ENCODE results near the gene CALN1. TPM values are rescaled to one million over a fixed set of nuclear protein-coding genes. Genes with fewer than 3 reads are reported as not detected.

CALN1 gene
- polyA plus RNA-seq, 3 donors, result under 0.01 TPM; not detected in 2

DNA sequence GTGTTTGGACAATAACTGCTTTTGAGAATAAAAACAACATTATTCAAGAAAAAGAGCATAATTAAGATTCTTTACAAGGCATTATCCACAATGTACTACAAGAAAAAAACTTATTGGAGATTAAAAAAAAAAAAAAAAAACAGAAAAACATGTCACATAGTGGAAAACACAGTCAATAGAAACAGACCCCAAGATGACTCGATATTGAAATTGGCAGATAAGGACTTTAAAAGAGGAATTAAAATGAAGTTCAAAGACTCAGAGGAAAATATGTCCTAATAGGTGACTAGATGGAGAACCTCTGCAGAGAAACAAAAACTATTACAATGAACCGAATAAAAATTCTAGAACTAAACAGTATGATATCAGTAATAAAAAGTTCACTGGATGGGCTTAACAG is 248.9 kb downstream of the CALN1 start:
- Histone ChIP-seq H2AFZ (ENCODE audit: insufficient read depth, low read depth, low read length, poor library complexity, severe bottlenecking) (no peak overlapping the region), H3K4me3 (replicated peaks in 1 of 3; ENCODE audit: low read depth in 2 of 3, low read length in 3 of 3) (no peak overlapping the region), H3K27me3 (ENCODE audit: control insufficient read depth in 2 of 2, insufficient read depth in 2 of 2, low read length in 2 of 2) (no peaks in the 10 kb centered on the region), H3K79me2 (ENCODE audit: insufficient read depth, low read length) (no peaks in the 10 kb centered on the region), H3K36me3 (replicated peaks in 1 of 2; ENCODE audit: control insufficient read depth in 1 of 2, insufficient read depth in 2 of 2, low read length in 2 of 2) (no peaks in the 10 kb centered on the region), H3K9me3 (replicated peaks in 1 of 2; ENCODE audit: control insufficient read depth in 1 of 2, insufficient read depth in 1 of 2, low read length in 2 of 2) (peaks cover 24 to 32% of the 10 kb centered on the region in 2 donors), H3K4me2 (replicated peaks; ENCODE audit: extremely low read depth, low read length, poor library complexity, severe bottlenecking) (no peak overlapping the region), H4K20me1 (ENCODE audit: insufficient read depth, low read length) (no peaks in the 10 kb centered on the region), H3K4me1 (ENCODE audit: control insufficient read depth in 1 of 2, insufficient read depth in 2 of 2, low read length in 2 of 2) (no peaks in the 10 kb centered on the region), H3K27ac (ENCODE audit: low read depth in 1 of 2, low read length in 2 of 2) (no peak overlapping the region), H3K9ac (ENCODE audit: insufficient read depth, low read length, poor library complexity, severe bottlenecking) (no peak overlapping the region)
- H3K4me3 Mint-ChIP-seq, result no peak overlapping the region
- no peak for DNase-seq
- TF ChIP-seq, protein P1, sequence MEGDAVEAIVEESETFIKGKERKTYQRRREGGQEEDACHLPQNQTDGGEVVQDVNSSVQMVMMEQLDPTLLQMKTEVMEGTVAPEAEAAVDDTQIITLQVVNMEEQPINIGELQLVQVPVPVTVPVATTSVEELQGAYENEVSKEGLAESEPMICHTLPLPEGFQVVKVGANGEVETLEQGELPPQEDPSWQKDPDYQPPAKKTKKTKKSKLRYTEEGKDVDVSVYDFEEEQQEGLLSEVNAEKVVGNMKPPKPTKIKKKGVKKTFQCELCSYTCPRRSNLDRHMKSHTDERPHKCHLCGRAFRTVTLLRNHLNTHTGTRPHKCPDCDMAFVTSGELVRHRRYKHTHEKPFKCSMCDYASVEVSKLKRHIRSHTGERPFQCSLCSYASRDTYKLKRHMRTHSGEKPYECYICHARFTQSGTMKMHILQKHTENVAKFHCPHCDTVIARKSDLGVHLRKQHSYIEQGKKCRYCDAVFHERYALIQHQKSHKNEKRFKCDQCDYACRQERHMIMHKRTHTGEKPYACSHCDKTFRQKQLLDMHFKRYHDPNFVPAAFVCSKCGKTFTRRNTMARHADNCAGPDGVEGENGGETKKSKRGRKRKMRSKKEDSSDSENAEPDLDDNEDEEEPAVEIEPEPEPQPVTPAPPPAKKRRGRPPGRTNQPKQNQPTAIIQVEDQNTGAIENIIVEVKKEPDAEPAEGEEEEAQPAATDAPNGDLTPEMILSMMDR (IDR thresholded peaks at IDR 0.05), result no peak
- peaks cover 0 to 3% (median 2%) of the 10 kb centered on the region in 3 donors for H3K27me3 Mint-ChIP-seq (ENCODE audit: low read depth in 3 of 3)
- H3K4me1 Mint-ChIP-seq, result no peaks in the 10 kb centered on the region
- intact Hi-C loops (cut with micrococcal nuclease), result no loop called here
- no peaks in the 10 kb centered on the region for H3K36me3 Mint-ChIP-seq
- WGBS (ENCODE audit: insufficient coverage), result no CpG with 5 or more reads among the region's 2 CpGs
- H3K9me3 Mint-ChIP-seq, result peaks cover 12 to 34% (median 20%) of the 10 kb centered on the region in 7 donors
- no peak overlapping the region for H3K27ac Mint-ChIP-seq

DNA sequence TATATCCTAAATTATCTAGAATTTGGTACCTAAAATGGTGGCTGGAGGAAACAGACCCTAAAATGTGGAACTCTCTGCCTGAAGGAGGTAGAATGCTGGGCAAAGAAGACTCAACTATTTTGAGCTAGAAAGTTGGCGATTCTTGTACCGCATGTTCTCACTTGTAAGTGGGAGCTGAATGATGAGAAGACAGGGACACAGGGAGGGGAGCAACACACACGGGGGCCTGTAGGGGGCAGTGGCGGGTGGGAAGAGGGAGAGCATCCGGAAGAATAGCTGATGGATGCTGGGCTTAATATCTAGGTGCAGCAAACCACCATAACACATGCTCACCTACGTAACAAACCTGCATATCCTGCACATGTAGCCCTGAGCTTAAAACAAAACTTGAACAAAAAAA is 250.6 kb downstream of the CALN1 start:
- Histone ChIP-seq H3K36me3 (replicated peaks in 1 of 2; ENCODE audit: control insufficient read depth in 1 of 2, insufficient read depth in 2 of 2, low read length in 2 of 2) (no peaks in the 10 kb centered on the region), H3K4me3 (replicated peaks in 1 of 3; ENCODE audit: low read depth in 2 of 3, low read length in 3 of 3) (no peak overlapping the region), H3K4me1 (ENCODE audit: control insufficient read depth in 1 of 2, insufficient read depth in 2 of 2, low read length in 2 of 2) (no peaks in the 10 kb centered on the region), H4K20me1 (ENCODE audit: insufficient read depth, low read length) (no peaks in the 10 kb centered on the region), H3K27ac (ENCODE audit: low read depth in 1 of 2, low read length in 2 of 2) (no peak overlapping the region), H3K79me2 (ENCODE audit: insufficient read depth, low read length) (no peaks in the 10 kb centered on the region), H3K4me2 (replicated peaks; ENCODE audit: extremely low read depth, low read length, poor library complexity, severe bottlenecking) (no peak overlapping the region), H3K9me3 (replicated peaks in 1 of 2; ENCODE audit: control insufficient read depth in 1 of 2, insufficient read depth in 1 of 2, low read length in 2 of 2) (peaks cover 24 to 32% of the 10 kb centered on the region in 2 donors), H3K9ac (ENCODE audit: insufficient read depth, low read length, poor library complexity, severe bottlenecking) (no peak overlapping the region), H3K27me3 (ENCODE audit: control insufficient read depth in 2 of 2, insufficient read depth in 2 of 2, low read length in 2 of 2) (no peaks in the 10 kb centered on the region), H2AFZ (ENCODE audit: insufficient read depth, low read depth, low read length, poor library complexity, severe bottlenecking) (no peak overlapping the region)
- peaks cover 0 to 3% (median 2%) of the 10 kb centered on the region in 3 donors for H3K27me3 Mint-ChIP-seq (ENCODE audit: low read depth in 3 of 3)
- no peaks in the 10 kb centered on the region for H3K4me1 Mint-ChIP-seq
- H3K36me3 Mint-ChIP-seq, result no peaks in the 10 kb centered on the region
- 94% methylated on average over 2 of the region's 6 CpGs for WGBS (ENCODE audit: insufficient coverage)
- H3K27ac Mint-ChIP-seq, result no peak overlapping the region
- TF ChIP-seq, protein P1 (IDR thresholded peaks at IDR 0.05), result no peak
- intact Hi-C loops (cut with micrococcal nuclease), result no loop called here
- H3K9me3 Mint-ChIP-seq, result peaks cover 10 to 34% (median 20%) of the 10 kb centered on the region in 7 donors
- DNase-seq, result no peak
- no peak overlapping the region for H3K4me3 Mint-ChIP-seq

Data from CD14-positive monocyte (primary cell).